Adipocyte (in vitro differentiated cells): ENCODE measurements around the gene SNU13.
A peak's percentile ranks its signal among the peaks of the same experiment; 100 is the strongest.
"Not testable (repeated sequence)": the region's sequence is repeated elsewhere in the genome, so short reads cannot be mapped to it uniquely, and the experiment has no call there.

ENCODE experiments used
- DNase-seq: peaks from one replicate; pipeline ENCODE4 v3.0.0-alpha.2; 2015; ENCODE audit warnings: low read depth
- H3K27me3 ChIP-seq: replicated peaks from 2 replicates; pipeline ENCODE4 v1.7.0; 2013; ENCODE audit warnings: mild to moderate bottlenecking, low read length, moderate library complexity; ENCODE audit not compliant: control insufficient read depth, insufficient read depth
- H3K36me3 ChIP-seq: 2 replicates; pipeline ENCODE4 v1.7.0; 2013; ENCODE audit warnings: low read length, mild to moderate bottlenecking, moderate library complexity; ENCODE audit not compliant: control insufficient read depth, insufficient read depth, severe bottlenecking
- H3K4me1 ChIP-seq: 2 replicates; pipeline ENCODE4 v1.7.0; 2013; ENCODE audit warnings: mild to moderate bottlenecking, low read length, moderate library complexity; ENCODE audit not compliant: control insufficient read depth, insufficient read depth
- H3K4me3 ChIP-seq: 2 replicates; pipeline ENCODE4 v1.7.0; 2013; ENCODE audit warnings: mild to moderate bottlenecking, low read length, moderate library complexity
- H3K9ac ChIP-seq: 2 replicates; pipeline ENCODE4 v1.7.0; 2013; ENCODE audit warnings: mild to moderate bottlenecking, low read length, moderate library complexity
- H3K9me3 ChIP-seq: 2 replicates; pipeline ENCODE4 v1.7.0; 2013; ENCODE audit warnings: mild to moderate bottlenecking, low read length, moderate library complexity; ENCODE audit not compliant: control insufficient read depth

SNU13 gene

GRCh38 chr22:41676134-41676533, 12.5 kb downstream of the SNU13 start:
- Histone ChIP-seq H3K9ac (no peak overlapping the region), H3K4me3 (no peak overlapping the region), H3K36me3 (peaks cover 58% of the 10 kb centered on the region), H3K9me3 (no peaks in the 10 kb centered on the region), H3K4me1 (no peaks in the 10 kb centered on the region), H3K27me3 (no peaks in the 10 kb centered on the region)
- no peak for DNase-seq

GRCh38 chr22:41674846-41675340, 13.8 kb downstream of the SNU13 start:
- Histone ChIP-seq H3K27me3 (no peaks in the 10 kb centered on the region), H3K4me3 (no peak overlapping the region), H3K36me3 (peaks cover 51% of the 10 kb centered on the region), H3K9me3 (no peaks in the 10 kb centered on the region), H3K9ac (no peak overlapping the region), H3K4me1 (no peaks in the 10 kb centered on the region)
- DNase-seq: no peak

- H3K4me3 ChIP-seq: no peak overlapping the region
- no peaks in the 10 kb centered on the region for H3K27me3 ChIP-seq
- peaks cover 34% of the 10 kb centered on the region for H3K36me3 ChIP-seq
- H3K9ac ChIP-seq: no peak overlapping the region
- H3K4me1 ChIP-seq: no peaks in the 10 kb centered on the region
- H3K9me3 ChIP-seq: no peaks in the 10 kb centered on the region
- no peak for DNase-seq
These were observed 15.7 kb downstream of the SNU13 start for GRCh38 chr22:41672780-41673509.

- H3K36me3 ChIP-seq: peaks cover 33% of the 10 kb centered on the region
- H3K9me3 ChIP-seq, H3K4me3 ChIP-seq, H3K9ac ChIP-seq, H3K27me3 ChIP-seq, DNase-seq, H3K4me1 ChIP-seq: not testable (repeated sequence)
These were observed 16.6 kb downstream of the SNU13 start for GRCh38 chr22:41672096-41672495.

GRCh38 chr22:41668971-41669911, 19.4 kb downstream of the SNU13 start:
- DNase-seq: peak; percentile 35
- H3K9ac ChIP-seq: no peak overlapping the region
- peaks cover 26% of the 10 kb centered on the region for H3K36me3 ChIP-seq
- H3K4me3 ChIP-seq: no peak overlapping the region
- no peaks in the 10 kb centered on the region for H3K9me3 ChIP-seq
- H3K4me1 ChIP-seq: peaks cover 15% of the 10 kb centered on the region
- H3K27me3 ChIP-seq: no peaks in the 10 kb centered on the region

GRCh38 chr22:41664951-41665350, 23.7 kb downstream of the SNU13 start:
- no peak for DNase-seq
- no peak overlapping the region for H3K4me3 ChIP-seq
- H3K9me3 ChIP-seq: no peaks in the 10 kb centered on the region
- no peaks in the 10 kb centered on the region for H3K27me3 ChIP-seq
- peaks cover 55% of the 10 kb centered on the region for H3K36me3 ChIP-seq
- H3K4me1 ChIP-seq: peaks cover 15% of the 10 kb centered on the region
- H3K9ac ChIP-seq: no peak overlapping the region

- H3K4me3 ChIP-seq: no peak overlapping the region
- H3K4me1 ChIP-seq: peaks cover 15% of the 10 kb centered on the region
- H3K9me3 ChIP-seq: no peaks in the 10 kb centered on the region
- peaks cover 60% of the 10 kb centered on the region for H3K36me3 ChIP-seq
- DNase-seq: no peak
- no peaks in the 10 kb centered on the region for H3K27me3 ChIP-seq
- no peak overlapping the region for H3K9ac ChIP-seq
These were observed 24.2 kb downstream of the SNU13 start for GRCh38 chr22:41664490-41664889.

- peaks cover 69% of the 10 kb centered on the region for H3K36me3 ChIP-seq
- H3K27me3 ChIP-seq, H3K9me3 ChIP-seq, H3K9ac ChIP-seq, H3K4me3 ChIP-seq, DNase-seq: not testable (repeated sequence)
- H3K4me1 ChIP-seq: peaks cover 15% of the 10 kb centered on the region
These were observed 25.1 kb downstream of the SNU13 start for GRCh38 chr22:41663594-41663993.

GRCh38 chr22:41661713-41662112, 27.0 kb downstream of the SNU13 start:
- Histone ChIP-seq H3K9me3 (no peaks in the 10 kb centered on the region), H3K36me3 (peaks cover 88% of the 10 kb centered on the region), H3K4me1 (peaks cover 4% of the 10 kb centered on the region), H3K4me3 (no peak overlapping the region), H3K27me3 (no peaks in the 10 kb centered on the region), H3K9ac (no peak overlapping the region)
- no peak for DNase-seq

GRCh38 chr22:41661088-41661487, 27.6 kb downstream of the SNU13 start:
- Histone ChIP-seq H3K4me1 (no peaks in the 10 kb centered on the region), H3K36me3 (peaks cover 94% of the 10 kb centered on the region)
- no peak for DNase-seq

GRCh38 chr22:41660416-41660815, 28.3 kb downstream of the SNU13 start:
- Histone ChIP-seq H3K9ac (no peak overlapping the region), H3K36me3 (peaks cover 100% of the 10 kb centered on the region), H3K4me1 (no peaks in the 10 kb centered on the region)

More at GRCh38 chr22:41661088-41661487, 27.6 kb downstream of the SNU13 start:
- Histone ChIP-seq H3K4me3 (no peak overlapping the region), H3K27me3 (no peaks in the 10 kb centered on the region), H3K9ac (no peak overlapping the region), H3K9me3 (no peaks in the 10 kb centered on the region)

More at GRCh38 chr22:41660416-41660815, 28.3 kb downstream of the SNU13 start:
- no peak overlapping the region for H3K4me3 ChIP-seq
- DNase-seq: no peak
- no peaks in the 10 kb centered on the region for H3K27me3 ChIP-seq
- no peaks in the 10 kb centered on the region for H3K9me3 ChIP-seq
